Uterus (tissue), 4 donors: ENCODE measurements around the gene WNT2. TPM values are rescaled to one million over a fixed set of nuclear protein-coding genes. Genes with fewer than 3 reads are reported as not detected.

Source experiments
- DNase-seq, 2 donors: peaks; one replicate each; pipeline ENCODE4 v3.0.0-alpha.2; 2019 to 2020
- H3K27ac ChIP-seq, 2 donors: fragments of 200-600 bp; sonication (generic); 1 replicate in 1 of 2; 2 replicates in 1 of 2; pipeline ENCODE4 v1.5.1; 2016 to 2018
- H3K27me3 ChIP-seq, 2 donors: fragments of 200-600 bp; sonication (generic); one replicate each; pipeline ENCODE4 v1.5.1; 2018 to 2019; ENCODE audit warnings: control low read depth in 1 of 2
- H3K36me3 ChIP-seq, 2 donors: fragments of 200-600 bp; sonication (generic); one replicate each; pipeline ENCODE4 v1.5.1; 2019; ENCODE audit warnings: control low read depth in 1 of 2
- H3K4me1 ChIP-seq, 2 donors: fragments of 200-600 bp; sonication (generic); one replicate each; pipeline ENCODE4 v1.5.1; 2018 to 2019; ENCODE audit warnings: control low read depth in 1 of 2
- H3K4me3 ChIP-seq, 2 donors: fragments of 200-600 bp; sonication (generic); 1 replicate in 1 of 2; 2 replicates in 1 of 2; pipeline ENCODE4 v1.5.1; 2018 to 2019; ENCODE audit warnings: mild to moderate bottlenecking in 1 of 2
- H3K9me3 ChIP-seq, 2 donors: fragments of 200-600 bp; sonication (generic); one replicate each; pipeline ENCODE4 v1.5.1; 2019; ENCODE audit warnings: control low read depth in 1 of 2
- CTCF ChIP-seq, 4 experiments: fragments of 200-600 bp in 2 of 4; fragments of 450-650 bp in 2 of 4; sonication (generic) in 2 of 4; IDR thresholded peaks; one replicate each; pipeline ENCODE4 v1.5.1; 2016 to 2019; ENCODE audit warnings: antibody characterized with exemption in 4 of 4, mild to moderate bottlenecking in 2 of 4, moderate library complexity in 1 of 4
- POLR2A ChIP-seq, 2 donors: fragments of 450-650 bp; IDR thresholded peaks; one replicate each; pipeline ENCODE4 v1.6.1; 2016; ENCODE audit warnings: antibody characterized with exemption in 2 of 2, mild to moderate bottlenecking in 1 of 2, moderate library complexity in 1 of 2
- intact Hi-C: fragments of 100-400 bp; cut with DNase I; formaldehyde crosslinking; loops from one replicate; pipeline ENCODE4 v1.15.1; 2023; ENCODE audit warnings: low total_unique reads
- total RNA-seq, 4 donors: library from RNA; depleted of rRNA in 3 of 4; stranded (reverse); fragments of >200 nt in 3 of 4; gene quantifications; one replicate each; pipeline versions ENCODE4 v1.1.0 to v1.2.4, GENCODE V29; 2014 to 2023
- donor health status: DM: yes; HTN: yes; CAD: no.

Gene WNT2
- total RNA-seq, 4 donors from 2014 or later, result 1.5 to 8.3 (median 2.3) TPM; not detected in 1

GRCh38 chr7:117273814-117274225 is 49.0 kb downstream of the WNT2 start:
- intact Hi-C loops, result no loop called here
- Histone ChIP-seq H3K27me3 (no peaks in the 10 kb centered on the region), H3K27ac (peak overlapping the region; percentile 67 to 77), H3K9me3 (no peaks in the 10 kb centered on the region), H3K36me3 (no peaks in the 10 kb centered on the region), H3K4me1 (no peaks in the 10 kb centered on the region), H3K4me3 (no peak overlapping the region)
- peak in 1 of 2 donors; percentile 39 for DNase-seq
- TF ChIP-seq POLR2A (IDR thresholded peaks at IDR 0.05), result no peak

GRCh38 chr7:117273325-117273724 is 49.5 kb downstream of the WNT2 start:
- TF ChIP-seq POLR2A (IDR thresholded peaks at IDR 0.05), result no peak
- TF ChIP-seq CTCF (IDR thresholded peaks at IDR 0.05), result no peak
- Histone ChIP-seq H3K4me3 (no peak overlapping the region), H3K36me3 (no peaks in the 10 kb centered on the region), H3K27me3 (no peaks in the 10 kb centered on the region), H3K4me1 (no peaks in the 10 kb centered on the region), H3K27ac (peak overlapping the region; percentile 67 to 77), H3K9me3 (no peaks in the 10 kb centered on the region)
- intact Hi-C loops, result no loop called here
- no peak for DNase-seq

GRCh38 chr7:117272017-117272759 is 50.7 kb downstream of the WNT2 start:
- TF ChIP-seq CTCF (IDR thresholded peaks at IDR 0.05) (no peak), POLR2A (IDR thresholded peaks at IDR 0.05) (no peak)
- intact Hi-C loops, result no loop called here
- no peaks in the 10 kb centered on the region for H3K4me1 ChIP-seq

GRCh38 chr7:117271566-117271965 is 51.3 kb downstream of the WNT2 start:
- no peaks in the 10 kb centered on the region for H3K27me3 ChIP-seq
- intact Hi-C loops, result no loop called here
- peak overlapping the region in 1 of 2 donors; percentile 47 for H3K27ac ChIP-seq

More at GRCh38 chr7:117272017-117272759, 50.7 kb downstream of the WNT2 start:
- Histone ChIP-seq H3K27me3 (no peaks in the 10 kb centered on the region), H3K27ac (peak overlapping the region; percentile 24 to 77), H3K36me3 (no peaks in the 10 kb centered on the region), H3K4me3 (no peak overlapping the region), H3K9me3 (no peaks in the 10 kb centered on the region)
- no peak for DNase-seq

GRCh38 chr7:117270371-117270770 is 52.5 kb downstream of the WNT2 start:
- no peaks in the 10 kb centered on the region for H3K36me3 ChIP-seq
- no peak overlapping the region for H3K4me3 ChIP-seq
- H3K27me3 ChIP-seq, result no peaks in the 10 kb centered on the region
- intact Hi-C loops, result no loop called here
- H3K4me1 ChIP-seq, result no peaks in the 10 kb centered on the region
- TF ChIP-seq POLR2A (IDR thresholded peaks at IDR 0.05), result no peak
- no peak for TF ChIP-seq CTCF (IDR thresholded peaks at IDR 0.05)
- H3K27ac ChIP-seq, result peak overlapping the region; percentile 26 to 38
- no peaks in the 10 kb centered on the region for H3K9me3 ChIP-seq
- no peak for DNase-seq

More at GRCh38 chr7:117271566-117271965, 51.3 kb downstream of the WNT2 start:
- H3K36me3 ChIP-seq, result no peaks in the 10 kb centered on the region
- no peaks in the 10 kb centered on the region for H3K4me1 ChIP-seq
- TF ChIP-seq CTCF (IDR thresholded peaks at IDR 0.05) (no peak), POLR2A (IDR thresholded peaks at IDR 0.05) (no peak)
- no peaks in the 10 kb centered on the region for H3K9me3 ChIP-seq
- H3K4me3 ChIP-seq, result no peak overlapping the region
- no peak for DNase-seq
